ENCODE results near the gene CD276. TPM values are rescaled to one million over a fixed set of nuclear protein-coding genes. Genes with fewer than 3 reads are reported as not detected.
A peak's percentile ranks its signal among the peaks of the same experiment; 100 is the strongest.

The CD276 gene
- polyA plus RNA-seq, 4 donors, result 152 to 191 (median 176) TPM

- DNase-seq (ENCODE audit: low read depth in 4 of 4, low spot score in 2 of 4), result no peak
Observed at GRCh38 chr15:73745073-73745472, 60.9 kb downstream of the CD276 start.

- no peak for DNase-seq (ENCODE audit: low read depth in 4 of 4, low spot score in 2 of 4)
Observed at GRCh38 chr15:73746261-73746660, 62.1 kb downstream of the CD276 start.

DNA sequence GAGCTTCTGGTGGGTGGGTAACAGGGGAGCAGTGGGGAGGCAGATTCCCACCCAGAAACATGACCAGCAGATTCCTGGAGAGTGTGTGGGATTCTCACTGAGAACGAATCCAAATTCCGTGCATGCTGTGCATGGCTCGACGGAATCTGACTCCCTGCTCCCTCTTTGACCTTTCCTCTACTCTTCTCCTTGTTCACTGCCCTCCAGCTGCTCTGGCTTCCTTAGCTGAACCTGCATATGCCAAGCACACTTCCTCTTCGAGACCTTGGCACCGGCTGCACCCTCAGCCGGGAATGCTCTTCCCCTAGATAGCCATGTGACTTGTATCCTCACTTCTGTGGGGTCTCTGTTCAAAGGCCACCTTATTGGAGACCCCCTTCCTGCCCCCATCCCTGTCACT, 62.7 kb downstream of the CD276 start:
- no peak for DNase-seq (ENCODE audit: low read depth in 4 of 4, low spot score in 2 of 4)

- no peak for DNase-seq (ENCODE audit: low read depth in 4 of 4, low spot score in 2 of 4)
Observed at GRCh38 chr15:73747847-73748590, 63.8 kb downstream of the CD276 start.

- no peak for DNase-seq (ENCODE audit: low read depth in 4 of 4, low spot score in 2 of 4)
Observed at GRCh38 chr15:73748730-73749129, 64.5 kb downstream of the CD276 start.

GRCh38 chr15:73749533-73749932, 65.3 kb downstream of the CD276 start:
- no peak for DNase-seq (ENCODE audit: low read depth in 4 of 4, low spot score in 2 of 4)

DNA sequence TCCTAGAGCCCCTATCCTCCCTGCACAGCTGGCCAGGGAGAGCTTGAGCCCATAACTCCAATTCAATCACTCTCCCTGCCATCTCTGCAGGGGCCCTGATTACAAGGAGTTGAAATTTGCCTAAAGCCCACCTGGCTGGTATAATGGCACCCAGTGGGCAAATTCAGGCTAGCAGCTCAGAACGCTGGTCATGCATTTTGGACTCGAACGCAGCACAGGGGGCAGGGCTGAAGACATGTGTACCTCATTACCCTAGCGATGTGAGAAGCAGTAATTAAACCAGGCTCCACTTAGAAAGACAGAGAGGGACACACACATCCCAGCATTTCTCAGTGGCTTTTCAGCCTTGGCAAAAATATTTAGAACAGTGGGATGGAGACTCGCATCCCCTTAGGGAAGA, 65.8 kb downstream of the CD276 start:
- DNase-seq (ENCODE audit: low read depth in 4 of 4, low spot score in 2 of 4), result no peak

DNA sequence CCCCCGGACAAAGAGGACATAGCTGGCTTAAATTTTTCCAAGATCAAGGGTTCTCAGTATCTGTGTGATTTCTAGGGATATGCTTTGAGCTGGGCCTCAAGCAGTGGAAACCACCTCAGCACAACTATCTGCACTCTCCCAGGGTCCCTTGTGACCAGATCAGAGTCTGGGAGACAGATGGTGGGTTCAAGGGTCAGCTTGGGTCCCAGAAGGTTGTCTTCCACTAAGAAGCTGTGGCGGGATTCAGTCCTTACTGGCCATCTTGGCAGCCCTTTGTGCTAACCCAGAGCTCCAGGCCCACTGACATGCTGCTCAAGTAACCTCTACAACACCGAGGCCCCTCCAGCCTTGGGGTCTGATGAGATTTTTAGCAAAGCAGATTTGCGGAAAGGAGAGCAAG, 66.3 kb downstream of the CD276 start:
- no peak for DNase-seq (ENCODE audit: low read depth in 4 of 4, low spot score in 2 of 4)

- DNase-seq (ENCODE audit: low read depth in 4 of 4, low spot score in 2 of 4), result no peak
Observed at GRCh38 chr15:73750951-73751350, 66.8 kb downstream of the CD276 start.

GRCh38 chr15:73751511-73751898, 67.3 kb downstream of the CD276 start:
- no peak for DNase-seq (ENCODE audit: low read depth in 4 of 4, low spot score in 2 of 4)

DNA sequence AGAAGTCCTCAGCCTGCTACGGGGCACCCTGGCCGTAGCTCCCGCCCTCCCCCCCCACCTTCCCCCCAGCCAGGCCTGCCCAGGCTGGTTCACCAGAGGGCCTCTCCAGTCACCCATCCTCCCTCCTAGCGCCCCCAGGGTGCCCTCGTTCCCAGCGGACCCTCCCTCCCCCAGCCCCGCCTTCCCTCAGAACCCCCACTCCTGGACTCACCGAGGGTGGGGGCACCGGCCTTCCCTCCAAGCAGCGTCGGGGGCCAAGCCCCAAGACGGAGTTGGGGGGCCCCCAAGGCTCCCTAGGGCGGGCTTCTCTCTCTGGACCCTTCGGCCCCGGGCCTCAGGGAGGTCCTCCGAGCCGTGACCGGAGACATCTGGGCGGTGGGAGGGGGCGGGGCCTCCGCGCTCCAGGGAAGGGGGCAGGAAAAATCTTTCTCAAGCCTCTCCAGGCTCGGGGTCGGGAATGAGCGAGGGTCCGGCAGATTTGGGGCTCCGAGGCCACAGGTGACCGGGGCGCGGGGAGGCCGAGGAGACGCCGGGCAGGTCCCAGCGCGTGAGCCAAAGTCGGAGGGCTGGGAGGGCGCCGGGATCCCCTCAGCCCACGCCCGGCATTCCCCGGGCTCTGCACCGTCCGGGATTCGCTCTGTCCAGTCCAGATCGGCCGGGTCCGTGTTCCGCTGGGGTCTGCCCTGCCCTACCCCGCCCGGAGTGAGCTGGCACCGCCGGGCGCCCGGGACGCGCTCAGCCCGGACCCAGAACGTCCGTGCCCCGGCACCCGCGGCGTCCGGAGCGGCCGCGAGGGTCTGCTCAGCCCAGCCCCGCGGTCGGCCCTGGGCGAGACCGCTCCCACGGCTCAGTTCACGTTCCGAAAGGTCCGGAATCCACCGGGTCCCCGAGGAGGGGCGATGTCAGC, 68.0 kb downstream of the CD276 start:
- DNase-seq (ENCODE audit: low read depth in 4 of 4, low spot score in 2 of 4), result no peak

GRCh38 chr15:73752806-73753193, 68.6 kb downstream of the CD276 start:
- no peak for DNase-seq (ENCODE audit: low read depth in 4 of 4, low spot score in 2 of 4)

- DNase-seq (ENCODE audit: low read depth in 4 of 4, low spot score in 2 of 4), result peak in 1 of 4 donors; percentile 36
Observed at GRCh38 chr15:73753250-73754130, 69.3 kb downstream of the CD276 start, which contains the start of gene INSYN1. Gene INSYN1 (minus strand): TSS chr15:73753351. CDS start chr15:73751130, 2,221 bp downstream.

- no peak for DNase-seq (ENCODE audit: low read depth in 4 of 4, low spot score in 2 of 4)
Observed at GRCh38 chr15:73754461-73754860, 70.3 kb downstream of the CD276 start.

GRCh38 chr15:73755481-73755880, 71.3 kb downstream of the CD276 start:
- no peak for DNase-seq (ENCODE audit: low read depth in 4 of 4, low spot score in 2 of 4)

DNA sequence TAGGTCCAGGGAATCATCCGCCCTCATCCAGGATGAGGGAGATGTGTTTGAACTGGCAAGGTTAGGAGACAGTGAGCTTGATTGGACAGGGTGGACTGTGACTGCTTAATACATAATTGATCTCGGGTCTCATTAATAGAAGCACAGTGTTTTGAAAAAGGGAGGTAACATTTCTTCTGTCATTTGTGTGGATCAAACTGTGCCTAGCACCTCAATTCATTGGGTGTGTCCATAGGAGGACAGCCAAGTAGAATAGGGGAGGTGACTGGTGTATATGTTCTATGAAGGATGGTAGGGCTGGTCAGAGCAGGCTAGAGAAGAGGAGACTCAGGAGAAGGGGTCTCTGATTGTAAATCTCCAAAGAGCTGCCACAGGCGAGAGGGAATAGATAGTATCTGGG, 71.8 kb downstream of the CD276 start:
- DNase-seq (ENCODE audit: low read depth in 4 of 4, low spot score in 2 of 4), result no peak

GRCh38 chr15:73756390-73756789, 72.2 kb downstream of the CD276 start:
- no peak for DNase-seq (ENCODE audit: low read depth in 4 of 4, low spot score in 2 of 4)

- DNase-seq (ENCODE audit: low read depth in 4 of 4, low spot score in 2 of 4), result no peak
Observed at GRCh38 chr15:73756947-73757513, 72.8 kb downstream of the CD276 start.

DNA sequence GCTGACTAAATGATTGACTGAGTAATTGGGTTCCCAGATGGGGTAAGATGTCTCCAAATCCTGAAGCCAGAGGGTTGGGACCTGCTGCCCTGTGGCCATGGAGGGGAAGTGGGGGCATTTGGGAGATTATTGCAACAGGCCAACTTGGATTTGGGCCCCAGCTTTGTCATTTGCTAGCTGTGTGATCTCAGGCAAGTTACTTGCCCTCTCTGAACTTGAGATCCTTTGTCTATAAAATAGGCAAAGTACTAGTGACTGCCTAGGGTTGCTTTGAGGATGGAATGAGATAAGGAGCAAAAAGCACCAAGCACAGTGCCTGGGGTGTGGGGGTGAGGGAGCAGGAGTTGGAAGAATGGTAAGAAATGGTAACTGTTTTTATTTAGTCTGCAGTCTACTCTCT, 73.4 kb downstream of the CD276 start:
- DNase-seq (ENCODE audit: low read depth in 4 of 4, low spot score in 2 of 4), result no peak

DNA sequence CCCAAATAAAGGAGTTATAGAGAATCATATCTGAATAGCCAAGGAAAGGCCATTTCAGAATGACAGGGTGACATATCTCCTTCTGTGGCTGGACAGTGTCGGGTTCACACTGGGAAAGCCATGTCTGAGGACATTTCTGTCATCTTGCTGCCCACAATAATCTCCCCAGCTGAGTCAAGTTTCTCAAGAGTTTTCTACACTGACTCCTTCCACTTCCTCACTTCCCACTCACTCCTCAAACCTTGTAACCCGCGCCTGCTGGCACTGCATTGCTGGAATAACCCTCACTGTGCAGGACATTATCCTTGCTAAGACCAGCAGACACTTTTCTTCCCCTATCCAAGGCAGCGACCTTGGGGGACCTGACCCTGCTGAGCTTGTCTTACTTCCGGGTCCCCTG, 74.3 kb downstream of the CD276 start:
- no peak for DNase-seq (ENCODE audit: low read depth in 4 of 4, low spot score in 2 of 4)

Data from left renal cortex interstitium (tissue), 4 donors.